A549 (cell line): ENCODE data around the gene TRIM29. TPM values are rescaled to one million over a fixed set of nuclear protein-coding genes. Genes with fewer than 3 reads are reported as not detected.

Experiments used
- ATAC-seq, 2 experiments: fragments of 200-7000 bp in 1 of 2; fragments of >200 bp in 1 of 2; cut with Nextera tagmentation in 1 of 2; cut with Tn5 transposase in 1 of 2; 3 replicates each; pipeline versions ENCODE4 v1.8.0 to v1.9.1; 2018 to 2020; ENCODE audit warnings: mild to moderate bottlenecking in 1 of 2, moderate library complexity in 1 of 2
- CTCF ChIA-PET: fragments of 300-600 bp; sonication (Branson Sonifier 250); formaldehyde crosslinking; extraction: SDS; loops from one replicate; lab custom pipeline; 2021; ENCODE audit warnings: antibody characterized with exemption, inconsistent platforms; lab: Yijun Ruan, JAX
- POLR2A ChIA-PET: fragments of 350-600 bp; formaldehyde crosslinking; extraction: SDS; loops from one replicate; lab custom pipeline; 2021; ENCODE audit warnings: antibody characterized with exemption, inconsistent platforms; lab: Yijun Ruan, JAX
- DNase-seq, 2 experiments: peaks; one replicate each; pipeline versions ENCODE4 v3.0.0 to v3.0.0-alpha.2; 2011 to 2016; ENCODE audit warnings: low read depth in 1 of 2, low spot score in 1 of 2
- FAIRE-seq: peaks from 2 replicates; lab custom pipeline; 2011; peaks lifted over from hg19 to GRCh38; lab: Jason Lieb, UNC
- H3K27ac ChIP-seq, 2 experiments: fragments of >200 bp; sonication (Bioruptor Twin); formaldehyde crosslinking; 3 replicates each; pipeline ENCODE4 v1.5.1; 2016 to 2017
- H3K4me1 ChIP-seq: fragments of >200 bp; sonication (Bioruptor Twin); formaldehyde crosslinking; 3 replicates; pipeline ENCODE4 v1.6.1; 2016
- H3K4me2 ChIP-seq: fragments of >200 bp; sonication (Bioruptor Twin); formaldehyde crosslinking; 3 replicates; pipeline ENCODE4 v1.6.1; 2016
- H3K4me3 ChIP-seq: fragments of >200 bp; sonication (Bioruptor Twin); formaldehyde crosslinking; 3 replicates; pipeline ENCODE4 v1.5.1; 2016
- H3K9me3 ChIP-seq: fragments of >200 bp; sonication (Bioruptor Twin); formaldehyde crosslinking; 3 replicates; pipeline ENCODE4 v1.6.1; 2016
- CBX2 ChIP-seq: fragments of 200-600 bp; sonication (generic); IDR thresholded peaks from 2 replicates; pipeline ENCODE4 v1.6.1; 2016; ENCODE audit warnings: low read depth, mild to moderate bottlenecking, borderline replicate concordance
- CBX8 ChIP-seq: fragments of 200-600 bp; sonication (generic); IDR thresholded peaks from 2 replicates; pipeline ENCODE4 v1.6.1; 2016
- CEBPB ChIP-seq, 2 experiments: fragments of >200 bp in 1 of 2; sonication (Bioruptor Twin) in 1 of 2; formaldehyde crosslinking in 1 of 2; IDR thresholded peaks; 2 replicates each; pipeline ENCODE4 v1.6.1; 2012 to 2016
- EHMT2 ChIP-seq: fragments of 200-600 bp; sonication (generic); IDR thresholded peaks from 2 replicates; pipeline ENCODE4 v1.6.1; 2016; ENCODE audit warnings: antibody characterized with exemption, low read depth, mild to moderate bottlenecking, moderate library complexity
- EP300 ChIP-seq, 2 experiments: fragments of >200 bp; sonication (Bioruptor Twin); formaldehyde crosslinking; IDR thresholded peaks; 2 replicates in 1 of 2; 3 replicates in 1 of 2; pipeline ENCODE4 v1.6.1; 2016 to 2017
- FOSB ChIP-seq: fragments of 250-450 bp; sonication (Bioruptor Pico); IDR thresholded peaks from 2 replicates; pipeline ENCODE4 v1.5.0; 2020; ENCODE audit warnings: mild to moderate bottlenecking, moderate library complexity
- FOSL2 ChIP-seq, 2 experiments: fragments of 450-650 bp in 1 of 2; fragments of >200 bp in 1 of 2; sonication (Bioruptor Twin) in 1 of 2; formaldehyde crosslinking; IDR thresholded peaks; 2 replicates each; pipeline versions ENCODE4 v1.5.0 to v1.6.1; 2016 to 2020; ENCODE audit warnings: mild to moderate bottlenecking in 1 of 2, moderate library complexity in 1 of 2
- HEYL ChIP-seq: fragments of 250-450 bp; sonication (Bioruptor Pico); IDR thresholded peaks from 2 replicates; pipeline ENCODE4 v1.8.0; 2021; ENCODE audit warnings: mild to moderate bottlenecking, moderate library complexity
- HOXB13 ChIP-seq: fragments of 250-450 bp; sonication (Bioruptor Pico); IDR thresholded peaks from 2 replicates; pipeline ENCODE4 v1.5.0; 2020; ENCODE audit warnings: low read depth, mild to moderate bottlenecking, moderate library complexity
- JUN ChIP-seq, 2 experiments: fragments of >200 bp; sonication (Bioruptor Twin); formaldehyde crosslinking; IDR thresholded peaks; 2 replicates in 1 of 2; 3 replicates in 1 of 2; pipeline ENCODE4 v1.6.1; 2016 to 2017
- JUNB ChIP-seq: fragments of >200 bp; sonication (Bioruptor Twin); formaldehyde crosslinking; IDR thresholded peaks from 2 replicates; pipeline ENCODE4 v1.6.1; 2016
- KDM1A ChIP-seq: fragments of 200-600 bp; sonication (generic); IDR thresholded peaks from 2 replicates; pipeline ENCODE4 v1.6.1; 2016; ENCODE audit warnings: low read depth, mild to moderate bottlenecking
- MAFK ChIP-seq: fragments of 450-650 bp; IDR thresholded peaks from 2 replicates; pipeline ENCODE4 v1.6.1; 2014; ENCODE audit not compliant: partially characterized antibody
- NFE2L2 ChIP-seq: fragments of 150-350 bp; conservative IDR thresholded peaks from 2 replicates; pipeline ENCODE4 v1.6.1; 2014; ENCODE audit warnings: low read length
- NPAS2 ChIP-seq: fragments of 250-450 bp; sonication (Bioruptor Pico); IDR thresholded peaks from 2 replicates; pipeline ENCODE4 v1.8.0; 2022; ENCODE audit warnings: mild to moderate bottlenecking, moderate library complexity, borderline replicate concordance
- PHF8 ChIP-seq: fragments of 200-600 bp; sonication (generic); IDR thresholded peaks from 2 replicates; pipeline ENCODE4 v1.6.1; 2016; ENCODE audit warnings: low read depth, mild to moderate bottlenecking, antibody characterized with exemption, moderate library complexity, borderline replicate concordance
- POLR2A ChIP-seq: IDR thresholded peaks from 2 replicates; pipeline ENCODE4 v1.6.1; 2012; ENCODE audit warnings: mild to moderate bottlenecking, low read length
- RNF2 ChIP-seq: fragments of 200-600 bp; sonication (generic); IDR thresholded peaks from 2 replicates; pipeline ENCODE4 v1.6.1; 2016; ENCODE audit warnings: low read depth, mild to moderate bottlenecking, antibody characterized with exemption, moderate library complexity, borderline replicate concordance
- SMC3 ChIP-seq: fragments of >200 bp; sonication (Bioruptor Twin); formaldehyde crosslinking; IDR thresholded peaks from 3 replicates; pipeline ENCODE4 v1.6.1; 2018; ENCODE audit warnings: inconsistent platforms
- TFCP2L1 ChIP-seq: fragments of 250-450 bp; sonication (Bioruptor Pico); IDR thresholded peaks from 2 replicates; pipeline ENCODE4 v1.5.0; 2021; ENCODE audit warnings: mild to moderate bottlenecking
- WGBS: methylation state at CpG from one replicate; pipeline ENCODE4 v1.1.6; 2017; ENCODE audit errors: missing lambda C conversion rate; 5-methylcytosine and 5-hydroxymethylcytosine counted together
- polyA plus RNA-seq, 4 experiments: library from polyadenylated mRNA; depleted of rRNA in 3 of 4; stranded (reverse); fragments of >200 nt; fragmentation: RNase III in 1 of 4; extraction: RNeasy Plus Mini Kit Qiagen cat#74134 plus additional on column Dnase treatment in 1 of 4; gene quantifications; 2 replicates in 3 of 4; 3 replicates in 1 of 4; pipeline ENCODE4 v1.2.3, GENCODE V29; 2011 to 2017
- TF ChIP-seq, protein P1 (sequence below): fragments of 250-450 bp; sonication (Bioruptor Pico); IDR thresholded peaks from 2 replicates; pipeline ENCODE4 v1.5.0; 2021; ENCODE audit warnings: mild to moderate bottlenecking, moderate library complexity, borderline replicate concordance
- TF ChIP-seq, protein P2 (sequence below): fragments of >200 bp; sonication (Bioruptor Twin); formaldehyde crosslinking; IDR thresholded peaks from 3 replicates; pipeline ENCODE4 v1.6.1; 2016
- TF ChIP-seq, protein P3 (sequence below): fragments of >200 bp; sonication (Bioruptor Twin); formaldehyde crosslinking; IDR thresholded peaks from 2 replicates; pipeline ENCODE4 v1.6.1; 2016

The TRIM29 gene
- polyA plus RNA-seq, 2 of the 4 experiments (the other 2 are of a cell fraction), result 2.7 to 3.6 TPM

DNA sequence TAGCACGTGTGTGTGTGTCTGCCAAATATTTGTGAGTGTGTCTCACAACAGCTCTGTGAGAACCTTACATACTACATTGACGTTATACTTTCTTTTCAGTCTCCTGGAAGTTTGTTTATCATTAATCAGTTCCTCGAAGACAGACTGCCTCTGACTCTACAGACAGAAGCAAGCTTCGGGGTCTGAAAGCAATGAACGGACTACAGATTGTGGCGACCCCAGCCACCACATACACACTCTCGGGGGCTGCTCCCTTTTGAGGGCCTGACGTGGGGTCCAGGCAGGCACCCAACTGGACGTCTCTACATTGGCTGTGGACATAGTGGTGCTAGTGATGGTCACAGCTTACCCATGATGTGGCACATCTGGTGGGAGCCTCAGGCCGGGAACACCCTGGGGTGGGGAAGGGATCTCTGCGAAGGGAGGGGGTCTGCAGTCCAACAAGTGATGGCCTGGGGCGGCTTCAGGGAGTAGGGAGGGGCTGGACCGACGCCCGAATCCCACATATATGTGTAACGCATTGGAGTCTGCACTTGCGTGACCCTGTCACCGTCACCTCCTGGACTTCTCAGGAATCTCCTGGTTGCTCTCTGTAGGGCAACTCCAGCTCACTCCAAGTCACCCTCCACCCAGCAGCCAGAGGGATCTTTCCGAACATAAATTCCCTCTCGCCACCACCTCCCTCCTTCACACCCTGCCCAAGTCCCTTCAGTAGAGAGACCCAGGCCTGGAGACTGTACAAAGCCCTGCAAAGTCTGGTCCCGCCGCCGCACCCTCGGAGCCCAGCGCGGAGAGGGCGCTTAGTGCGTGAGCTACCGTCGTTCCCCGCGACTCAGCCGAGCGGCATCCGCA, 30.4 kb upstream of the TRIM29 start:
- H3K4me2 ChIP-seq, result peak overlapping the region; percentile 89
- FAIRE-seq (no peak), DNase-seq (no peak), ATAC-seq (peak in 1 of 2 experiments; percentile 14; a peak in 2 of 6 replicates)
- H3K27ac ChIP-seq, result peak overlapping the region; percentile 61 to 89; a peak in 5 of 6 replicates
- WGBS, result 77% methylated on average over 18 of the region's 35 CpGs
- TF ChIP-seq FOSB (CRISPR knock-in tag) (no peak), FOSL2 (IDR thresholded peaks at IDR 0.05) (no peak), FOSL2 (CRISPR knock-in tag; IDR thresholded peaks at IDR 0.05) (no peak), NFE2L2 (no peak), NPAS2 (CRISPR knock-in tag) (no peak), JUNB (no peak), HEYL (CRISPR knock-in tag) (no peak), CEBPB (IDR thresholded peaks at IDR 0.05) (no peak), EP300 (IDR thresholded peaks at IDR 0.05) (no peak), SMC3 (no peak), KDM1A (no peak)
- TF ChIP-seq, protein P1, sequence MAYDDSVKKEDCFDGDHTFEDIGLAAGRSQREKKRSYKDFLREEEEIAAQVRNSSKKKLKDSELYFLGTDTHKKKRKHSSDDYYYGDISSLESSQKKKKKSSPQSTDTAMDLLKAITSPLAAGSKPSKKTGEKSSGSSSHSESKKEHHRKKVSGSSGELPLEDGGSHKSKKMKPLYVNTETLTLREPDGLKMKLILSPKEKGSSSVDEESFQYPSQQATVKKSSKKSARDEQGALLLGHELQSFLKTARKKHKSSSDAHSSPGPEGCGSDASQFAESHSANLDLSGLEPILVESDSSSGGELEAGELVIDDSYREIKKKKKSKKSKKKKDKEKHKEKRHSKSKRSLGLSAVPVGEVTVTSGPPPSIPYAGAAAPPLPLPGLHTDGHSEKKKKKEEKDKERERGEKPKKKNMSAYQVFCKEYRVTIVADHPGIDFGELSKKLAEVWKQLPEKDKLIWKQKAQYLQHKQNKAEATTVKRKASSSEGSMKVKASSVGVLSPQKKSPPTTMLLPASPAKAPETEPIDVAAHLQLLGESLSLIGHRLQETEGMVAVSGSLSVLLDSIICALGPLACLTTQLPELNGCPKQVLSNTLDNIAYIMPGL (CRISPR knock-in tag), result no peak
- TF ChIP-seq, protein P2, sequence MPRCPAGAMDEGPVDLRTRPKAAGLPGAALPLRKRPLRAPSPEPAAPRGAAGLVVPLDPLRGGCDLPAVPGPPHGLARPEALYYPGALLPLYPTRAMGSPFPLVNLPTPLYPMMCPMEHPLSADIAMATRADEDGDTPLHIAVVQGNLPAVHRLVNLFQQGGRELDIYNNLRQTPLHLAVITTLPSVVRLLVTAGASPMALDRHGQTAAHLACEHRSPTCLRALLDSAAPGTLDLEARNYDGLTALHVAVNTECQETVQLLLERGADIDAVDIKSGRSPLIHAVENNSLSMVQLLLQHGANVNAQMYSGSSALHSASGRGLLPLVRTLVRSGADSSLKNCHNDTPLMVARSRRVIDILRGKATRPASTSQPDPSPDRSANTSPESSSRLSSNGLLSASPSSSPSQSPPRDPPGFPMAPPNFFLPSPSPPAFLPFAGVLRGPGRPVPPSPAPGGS, result no peak
- CTCF ChIA-PET, result interaction anchor here (0.7 to 9.5 kb wide), 14 partner anchors 8 to 804 kb away, joined by 3 to 245 read pairs (median 3); no protein-coding TSS in a partner anchor
- H3K4me1 ChIP-seq, result 0 out of 3 replicates have a peak, but pooled peaks cover 3% of the 10 kb centered on the region
- POLR2A ChIA-PET, result no interaction called here
- H3K4me3 ChIP-seq, result peak overlapping the region; percentile 45
- no peaks in the 10 kb centered on the region for H3K9me3 ChIP-seq

DNA sequence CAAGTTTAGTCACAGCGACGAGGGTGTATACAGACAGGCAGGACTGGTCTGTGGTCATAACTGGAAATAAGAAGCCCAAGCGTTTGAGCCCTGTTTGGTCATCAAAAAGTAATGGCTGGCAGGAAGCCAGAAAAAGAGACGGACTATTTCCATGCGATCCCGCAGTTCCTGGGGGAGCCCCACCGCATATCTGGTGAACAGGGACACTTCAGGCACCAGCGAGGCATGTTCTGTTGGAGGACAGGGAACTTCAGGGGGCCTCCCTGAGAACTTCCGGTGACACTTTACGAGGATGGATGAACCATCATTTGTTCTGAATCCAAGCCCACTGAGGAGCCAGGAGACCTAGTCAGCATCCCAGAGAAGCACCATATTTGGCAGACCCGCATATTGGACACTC, 29.7 kb upstream of the TRIM29 start:
- Histone ChIP-seq H3K4me3 (no peak overlapping the region), H3K4me2 (no peak overlapping the region), H3K27ac (no peak overlapping the region), H3K4me1 (0 out of 3 replicates have a peak, but pooled peaks cover 3% of the 10 kb centered on the region), H3K9me3 (peaks cover under 1% of the 10 kb centered on the region; the same call in 1 of the 3 replicates)
- POLR2A ChIA-PET, result no interaction called here
- DNase-seq (no peak), ATAC-seq (no peak), FAIRE-seq (no peak)
- WGBS, result 80% methylated on average over 11 of the region's 11 CpGs
- CTCF ChIA-PET, result interaction anchor here (1.4 to 9.5 kb wide), 4 partner anchors 12 to 134 kb away, joined by 3 to 245 read pairs (median 62); no protein-coding TSS in a partner anchor
- no peak for TF ChIP-seq PHF8
- no peak for TF ChIP-seq POLR2A
- TF ChIP-seq MAFK, result no peak
- no peak for TF ChIP-seq CBX2
- TF ChIP-seq, protein P3, sequence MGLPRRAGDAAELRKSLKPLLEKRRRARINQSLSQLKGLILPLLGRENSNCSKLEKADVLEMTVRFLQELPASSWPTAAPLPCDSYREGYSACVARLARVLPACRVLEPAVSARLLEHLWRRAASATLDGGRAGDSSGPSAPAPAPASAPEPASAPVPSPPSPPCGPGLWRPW, result no peak
- TF ChIP-seq CEBPB (IDR thresholded peaks at IDR 0.05), result no peak
- TF ChIP-seq JUN (IDR thresholded peaks at IDR 0.05), result no peak
- TF ChIP-seq EHMT2, result no peak
- no peak for TF ChIP-seq TFCP2L1
- no peak for TF ChIP-seq RNF2
- no peak for TF ChIP-seq HOXB13 (CRISPR knock-in tag)
- TF ChIP-seq CBX8, result no peak
